Measurements from ENCODE around the gene ALAS1. TPM values are rescaled to one million over a fixed set of nuclear protein-coding genes. Genes with fewer than 3 reads are reported as not detected.

Gene ALAS1
- total RNA-seq, 4 donors from 2014 or later: 30.0 to 50.8 (median 35.8) TPM

GRCh38 chr3:52190294-52191074 lies 7.5 kb upstream of the ALAS1 start:
- H3K27ac ChIP-seq: peak overlapping the region in 3 of 4 donors; percentile 43 to 64 (median 44)
- no peaks in the 10 kb centered on the region for H3K36me3 ChIP-seq
- WGBS, 2 donors (ENCODE audit: low coverage in 1 of 2): 40 to 75% methylated on average over 2 to 3 of the region's 9 CpGs
- peak; percentile 60 for ATAC-seq
- no peak overlapping the region for H3K4me3 ChIP-seq
- no peak for TF ChIP-seq POLR2A (IDR thresholded peaks at IDR 0.05)
- TF ChIP-seq, protein P1, sequence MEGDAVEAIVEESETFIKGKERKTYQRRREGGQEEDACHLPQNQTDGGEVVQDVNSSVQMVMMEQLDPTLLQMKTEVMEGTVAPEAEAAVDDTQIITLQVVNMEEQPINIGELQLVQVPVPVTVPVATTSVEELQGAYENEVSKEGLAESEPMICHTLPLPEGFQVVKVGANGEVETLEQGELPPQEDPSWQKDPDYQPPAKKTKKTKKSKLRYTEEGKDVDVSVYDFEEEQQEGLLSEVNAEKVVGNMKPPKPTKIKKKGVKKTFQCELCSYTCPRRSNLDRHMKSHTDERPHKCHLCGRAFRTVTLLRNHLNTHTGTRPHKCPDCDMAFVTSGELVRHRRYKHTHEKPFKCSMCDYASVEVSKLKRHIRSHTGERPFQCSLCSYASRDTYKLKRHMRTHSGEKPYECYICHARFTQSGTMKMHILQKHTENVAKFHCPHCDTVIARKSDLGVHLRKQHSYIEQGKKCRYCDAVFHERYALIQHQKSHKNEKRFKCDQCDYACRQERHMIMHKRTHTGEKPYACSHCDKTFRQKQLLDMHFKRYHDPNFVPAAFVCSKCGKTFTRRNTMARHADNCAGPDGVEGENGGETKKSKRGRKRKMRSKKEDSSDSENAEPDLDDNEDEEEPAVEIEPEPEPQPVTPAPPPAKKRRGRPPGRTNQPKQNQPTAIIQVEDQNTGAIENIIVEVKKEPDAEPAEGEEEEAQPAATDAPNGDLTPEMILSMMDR (IDR thresholded peaks at IDR 0.05): no peak
- TF ChIP-seq POLR2AphosphoS5 (IDR thresholded peaks at IDR 0.05): peak; percentile 34
- no peak for TF ChIP-seq EP300 (IDR thresholded peaks at IDR 0.05)
- no peaks in the 10 kb centered on the region for H3K27me3 ChIP-seq
- H3K9me3 ChIP-seq: no peaks in the 10 kb centered on the region
- peaks cover 0 to 45% (median 21%) of the 10 kb centered on the region in 3 donors for H3K4me1 ChIP-seq

- WGBS, 2 donors (ENCODE audit: low coverage in 1 of 2): 95 to 100% methylated on average over 1 to 3 of the region's 4 CpGs
- H3K9me3 ChIP-seq: no peaks in the 10 kb centered on the region
- ATAC-seq: no peak
- peaks cover 0 to 55% (median 25%) of the 10 kb centered on the region in 3 donors for H3K4me1 ChIP-seq
- no peaks in the 10 kb centered on the region for H3K36me3 ChIP-seq
- TF ChIP-seq POLR2A (IDR thresholded peaks at IDR 0.05) (no peak), POLR2AphosphoS5 (IDR thresholded peaks at IDR 0.05) (no peak), EP300 (IDR thresholded peaks at IDR 0.05) (no peak)
- TF ChIP-seq, protein P1 (IDR thresholded peaks at IDR 0.05): no peak
- H3K27ac ChIP-seq: peak overlapping the region in 1 of 4 donors; percentile 10
- H3K4me3 ChIP-seq: no peak overlapping the region
- H3K27me3 ChIP-seq: no peaks in the 10 kb centered on the region
Observed at GRCh38 chr3:52191663-52192062, 6.3 kb upstream of the ALAS1 start.

- Histone ChIP-seq H3K27me3 (no peaks in the 10 kb centered on the region), H3K27ac (no peak overlapping the region), H3K4me3 (no peak overlapping the region), H3K9me3 (no peaks in the 10 kb centered on the region), H3K36me3 (no peaks in the 10 kb centered on the region), H3K4me1 (peaks cover 0 to 67% (median 35%) of the 10 kb centered on the region in 3 donors)
- 20% methylated on average over 1 of the region's 18 CpGs; no CpG with 5 or more reads in 1 of the 2 donors for WGBS, 2 donors (ENCODE audit: low coverage in 1 of 2)
- TF ChIP-seq, protein P1 (IDR thresholded peaks at IDR 0.05): no peak
- no peak for TF ChIP-seq POLR2AphosphoS5 (IDR thresholded peaks at IDR 0.05)
- TF ChIP-seq EP300 (IDR thresholded peaks at IDR 0.05): no peak
- TF ChIP-seq POLR2A (IDR thresholded peaks at IDR 0.05): no peak
- ATAC-seq: no peak
Observed at GRCh38 chr3:52193065-52193464, 4.9 kb upstream of the ALAS1 start.

DNA sequence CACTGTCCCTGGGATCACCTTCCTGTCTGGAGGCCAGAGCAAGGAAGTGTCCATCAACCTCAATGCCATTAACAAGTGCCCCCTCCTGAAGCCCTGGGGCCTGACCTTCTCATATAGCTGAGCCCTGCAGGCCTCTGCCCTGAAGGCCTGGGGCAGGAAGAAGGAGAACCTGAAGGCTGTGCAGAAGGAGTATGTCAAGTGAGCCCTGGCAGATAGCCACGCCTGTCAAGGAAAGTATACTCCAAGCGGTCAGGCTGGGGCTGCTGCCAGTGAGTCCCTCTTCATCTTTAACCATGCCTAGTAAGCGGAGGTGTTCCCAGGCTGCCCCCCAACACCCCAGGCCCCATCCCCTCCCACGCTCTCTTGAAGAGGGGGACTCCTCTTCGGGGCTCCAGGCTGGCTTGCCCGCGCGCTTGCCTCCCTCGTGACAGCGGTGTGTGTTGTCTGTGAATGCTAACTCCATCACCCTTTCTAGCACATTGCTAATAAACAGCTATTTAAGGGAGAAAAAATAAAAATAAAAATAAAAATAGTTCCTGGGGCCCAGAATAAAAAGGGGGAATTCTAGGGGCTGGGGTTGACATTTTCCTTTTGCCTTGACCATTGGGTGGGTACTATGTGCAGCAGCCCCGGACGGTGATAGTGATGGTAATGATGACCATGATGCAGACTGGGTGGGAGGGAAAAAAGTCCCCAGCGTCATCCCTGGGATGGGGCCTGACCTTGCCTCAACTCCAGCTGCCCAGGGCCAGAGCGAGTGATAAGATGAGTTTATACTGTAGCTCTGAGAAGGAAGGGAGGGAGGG lies 3.3 kb upstream of the ALAS1 start:
- Histone ChIP-seq H3K27me3 (no peaks in the 10 kb centered on the region), H3K4me3 (no peak overlapping the region), H3K4me1 (peaks cover 0 to 81% (median 35%) of the 10 kb centered on the region in 3 donors), H3K27ac (peak overlapping the region in 1 of 4 donors; percentile 88), H3K36me3 (peaks cover 0 to 6% of the 10 kb centered on the region in 2 donors), H3K9me3 (no peaks in the 10 kb centered on the region)
- 15 to 33% methylated on average over 1 to 6 of the region's 14 CpGs for WGBS, 2 donors (ENCODE audit: low coverage in 1 of 2)
- ATAC-seq: peak; percentile 23
- TF ChIP-seq POLR2A (IDR thresholded peaks at IDR 0.05) (no peak), POLR2AphosphoS5 (IDR thresholded peaks at IDR 0.05) (peak; percentile 58)

- H3K27me3 ChIP-seq: no peaks in the 10 kb centered on the region
- TF ChIP-seq EP300 (IDR thresholded peaks at IDR 0.05): no peak
- TF ChIP-seq POLR2A (IDR thresholded peaks at IDR 0.05): no peak
- no peak for TF ChIP-seq POLR2AphosphoS5 (IDR thresholded peaks at IDR 0.05)
- TF ChIP-seq, protein P1 (IDR thresholded peaks at IDR 0.05): no peak
- no peak for ATAC-seq
- peaks cover 0 to 82% (median 31%) of the 10 kb centered on the region in 3 donors for H3K4me1 ChIP-seq
- H3K27ac ChIP-seq: peak overlapping the region in 2 of 4 donors; percentile 48 to 88
- H3K36me3 ChIP-seq: peaks cover 0 to 11% of the 10 kb centered on the region in 2 donors
- WGBS, 2 donors (ENCODE audit: low coverage in 1 of 2): 76 to 89% methylated on average over 1 to 3 of the region's 3 CpGs
- no peaks in the 10 kb centered on the region for H3K9me3 ChIP-seq
- H3K4me3 ChIP-seq: no peak overlapping the region
Observed at GRCh38 chr3:52195291-52195597, 2.7 kb upstream of the ALAS1 start.

Measured in gastroesophageal sphincter (tissue), 4 donors.